HG02938 (cell line): ENCODE data around the gene CEACAM18.
"Not testable (repeated sequence)": the region's sequence is repeated elsewhere in the genome, so short reads cannot be mapped to it uniquely, and the experiment has no call there.

Experiments used
- ATAC-seq: cut with Tn5 transposase; IDR thresholded peaks from one replicate; pipeline ENCODE4 v1.9.1; 2021; ENCODE audit warnings: mild to moderate bottlenecking, moderate library complexity; ENCODE audit not compliant: unreplicated experiment

The CEACAM18 gene

GRCh38 chr19:51489113-51489512, 10.8 kb downstream of the CEACAM18 start:
- ATAC-seq, result no peak

DNA sequence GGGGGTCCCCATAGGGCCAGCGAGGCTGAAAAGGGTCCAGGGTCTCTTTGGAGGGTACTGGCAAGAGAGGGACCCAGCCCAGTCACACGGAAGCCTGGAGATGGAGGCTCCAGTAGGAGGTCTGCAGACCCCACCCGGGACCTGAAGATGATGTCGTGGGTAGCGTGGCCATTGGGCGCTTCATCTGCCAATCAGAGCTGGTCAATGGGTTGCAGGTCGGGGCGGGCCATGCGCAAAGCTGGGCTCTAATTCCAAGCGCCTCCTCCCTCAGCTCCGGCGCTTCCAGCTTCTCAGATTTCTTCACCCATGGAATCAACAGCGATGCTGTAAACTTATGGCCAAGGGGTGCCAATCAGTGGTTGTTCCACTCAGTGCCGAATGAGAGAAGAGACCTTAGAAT, 12.3 kb downstream of the CEACAM18 start:
- no peak for ATAC-seq

DNA sequence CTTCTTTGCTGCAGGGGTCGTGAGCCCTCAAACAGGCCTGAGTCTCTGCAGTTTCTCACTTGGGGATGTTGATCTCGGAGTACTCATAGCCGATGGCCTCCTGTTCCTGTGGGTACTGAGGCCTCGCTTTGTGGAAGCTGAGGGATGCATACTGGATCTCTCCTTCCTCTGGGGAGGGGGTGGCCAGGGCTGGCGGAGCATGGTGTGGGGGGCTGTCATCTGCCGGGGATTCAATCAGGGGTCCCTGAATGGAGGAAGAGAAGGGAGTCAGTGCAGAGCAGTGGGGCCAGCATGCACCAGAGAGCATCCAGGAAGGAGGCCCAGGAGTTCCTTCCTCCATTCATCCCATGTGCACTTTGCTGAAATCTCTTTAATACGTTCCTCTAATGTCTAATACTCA, 13.2 kb downstream of the CEACAM18 start:
- no peak for ATAC-seq

DNA sequence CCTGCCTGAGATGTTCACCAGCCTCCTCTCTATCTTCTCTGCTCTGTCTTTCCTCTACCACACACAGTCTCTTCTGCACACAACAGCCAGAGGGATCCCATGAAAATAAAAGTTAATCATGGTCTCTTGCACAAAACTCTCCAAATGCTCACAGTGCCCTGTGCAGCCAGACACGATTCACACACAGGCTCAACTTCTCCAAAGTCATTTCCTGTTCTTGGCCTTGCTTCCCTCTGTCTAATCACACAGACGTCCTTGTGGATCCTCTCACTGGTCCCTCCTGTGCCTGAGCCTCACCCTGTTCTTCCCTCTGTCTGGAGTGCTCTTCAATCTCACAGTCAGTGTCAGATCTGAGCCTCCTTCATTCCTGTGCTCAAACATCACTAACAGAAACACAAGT, 15.4 kb downstream of the CEACAM18 start:
- ATAC-seq, result no peak

DNA sequence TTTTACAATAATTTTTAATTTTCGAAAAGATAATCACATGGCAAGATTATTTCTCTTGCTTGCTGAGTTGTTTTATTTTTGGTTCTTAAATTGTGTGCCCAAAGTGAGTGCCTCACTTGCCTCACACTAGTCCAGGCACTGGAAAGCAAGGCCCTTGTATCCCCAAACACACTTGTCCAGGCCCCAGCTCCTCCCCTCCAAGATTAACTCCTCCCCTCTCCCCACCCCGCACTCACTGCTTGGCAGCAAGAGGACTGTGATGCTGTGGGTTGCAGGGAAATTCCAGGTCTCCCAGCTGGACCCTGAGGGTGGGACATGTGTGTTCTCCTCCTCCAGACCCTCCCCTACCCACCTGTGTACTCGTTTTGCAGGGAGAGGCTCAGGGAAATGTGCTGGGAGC, 19.3 kb downstream of the CEACAM18 start:
- no peak for ATAC-seq

GRCh38 chr19:51500931-51501330, 22.6 kb downstream of the CEACAM18 start:
- ATAC-seq, result not testable (repeated sequence)

GRCh38 chr19:51501594-51502263, 23.4 kb downstream of the CEACAM18 start, which contains the start of gene SIGLEC12:
Gene SIGLEC12 (minus strand): TSS chr19:51501800. CDS start chr19:51501733, 67 bp downstream.
- no peak for ATAC-seq

DNA sequence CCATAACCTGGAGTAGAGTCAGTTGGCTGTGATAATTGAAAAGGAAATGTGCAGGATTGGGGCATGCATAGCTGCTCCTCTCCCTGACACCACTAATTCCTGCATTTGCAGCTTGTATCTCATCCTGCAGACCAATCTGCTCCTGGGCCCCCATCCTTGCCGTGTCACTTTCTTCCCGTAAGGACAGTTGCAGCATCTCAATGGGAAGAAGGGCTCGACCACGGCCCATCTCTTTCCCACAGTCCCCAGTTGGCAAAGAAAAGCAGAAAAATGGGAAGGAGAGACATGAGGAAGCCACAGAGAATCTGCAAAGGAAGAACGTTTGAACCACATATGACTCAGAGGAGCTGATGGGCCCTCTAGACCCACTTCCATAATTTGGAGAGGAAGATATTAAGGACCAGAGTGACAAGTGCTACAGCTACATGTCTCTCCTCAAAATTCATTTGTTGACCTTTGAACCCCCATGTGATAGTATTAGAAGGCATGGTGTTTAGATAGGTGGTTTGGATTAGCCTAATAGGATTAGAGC, 25.0 kb downstream of the CEACAM18 start:
- ATAC-seq, result no peak

- no peak for ATAC-seq
Measured at GRCh38 chr19:51503896-51504295, 25.6 kb downstream of the CEACAM18 start.

GRCh38 chr19:51505904-51506303, 27.6 kb downstream of the CEACAM18 start:
- ATAC-seq, result no peak

DNA sequence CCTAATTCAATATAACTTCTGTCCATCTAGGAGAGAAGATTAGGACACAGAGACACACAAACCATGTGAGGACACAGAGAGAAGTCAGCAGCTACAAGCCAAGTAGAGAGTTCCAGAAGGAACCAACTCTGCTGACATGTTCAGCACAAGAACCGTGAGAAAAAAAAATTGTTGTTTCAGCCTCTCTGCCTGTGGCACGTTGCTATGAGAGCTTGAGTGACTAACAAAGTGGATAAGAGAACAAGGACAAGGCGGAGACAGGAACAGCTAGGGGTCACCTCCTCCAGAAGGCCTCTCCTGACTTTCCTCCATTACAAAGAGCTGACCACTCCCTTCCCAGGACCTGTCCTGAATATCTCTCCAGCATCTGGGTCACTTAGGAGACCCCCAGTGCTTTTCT, 28.9 kb downstream of the CEACAM18 start:
- ATAC-seq, result no peak

DNA sequence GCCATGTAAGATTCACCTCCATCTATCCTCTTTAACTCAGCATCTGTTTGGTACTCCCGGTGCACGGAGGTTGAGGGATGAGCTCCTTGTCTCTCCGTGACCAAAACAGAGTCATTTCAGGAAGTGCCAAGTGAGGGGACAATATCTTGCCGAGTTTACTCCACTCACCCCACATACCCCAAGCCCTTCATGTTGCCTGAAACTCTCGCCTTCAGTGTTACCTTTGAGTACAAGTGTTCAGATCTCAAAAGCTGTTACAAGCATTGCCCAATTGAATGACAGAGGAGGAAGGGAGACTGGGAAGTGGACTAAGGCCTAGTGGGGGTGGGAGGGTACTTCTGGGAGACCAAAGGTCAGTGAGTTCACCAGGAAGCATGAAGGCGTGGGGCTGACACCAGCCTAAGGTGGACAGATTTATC, 29.3 kb downstream of the CEACAM18 start:
- ATAC-seq, result no peak

GRCh38 chr19:51508059-51508733, 29.9 kb downstream of the CEACAM18 start:
- ATAC-seq, result no peak

DNA sequence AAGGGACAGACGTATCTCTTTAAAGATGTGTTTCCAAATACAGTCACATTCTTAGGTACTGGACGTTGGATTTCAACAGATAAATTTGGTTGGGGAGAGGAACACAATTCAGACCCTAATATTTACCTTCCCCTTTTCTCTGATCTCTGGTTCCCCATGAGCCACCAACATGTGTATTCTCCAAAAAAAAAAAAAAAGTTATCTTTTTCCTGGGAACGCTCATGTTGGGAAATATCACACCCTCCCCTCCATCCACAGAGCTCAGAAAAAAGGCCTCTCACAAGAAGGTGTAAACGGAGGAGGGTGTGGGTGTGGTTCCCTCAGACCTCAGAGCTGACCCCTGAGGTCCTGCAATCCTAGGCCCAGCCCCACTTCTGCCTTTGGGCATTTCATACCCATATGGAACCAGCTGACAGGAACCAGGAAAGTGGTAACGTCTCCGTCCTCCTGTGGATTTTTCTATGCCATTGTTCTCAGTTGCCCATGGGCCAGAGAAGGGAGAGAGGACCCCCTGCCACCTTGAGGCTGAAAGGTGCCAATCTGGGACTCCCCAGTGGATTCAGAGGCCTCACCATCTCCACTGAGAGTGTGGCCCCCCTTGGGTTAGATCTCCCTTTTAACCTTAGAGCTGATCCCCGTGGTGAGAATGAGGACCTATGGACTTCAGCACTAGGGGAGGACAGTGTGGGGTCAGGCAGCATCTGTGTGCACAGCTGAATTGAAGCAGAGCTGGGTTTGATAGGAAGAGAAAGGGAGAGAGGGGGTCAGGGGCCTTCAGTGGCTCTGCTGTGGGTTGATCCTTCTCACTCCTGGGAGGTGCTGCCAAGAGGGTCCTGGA, 31.7 kb downstream of the CEACAM18 start:
- no peak for ATAC-seq

GRCh38 chr19:51511353-51511752, 33.0 kb downstream of the CEACAM18 start:
- ATAC-seq, result no peak

DNA sequence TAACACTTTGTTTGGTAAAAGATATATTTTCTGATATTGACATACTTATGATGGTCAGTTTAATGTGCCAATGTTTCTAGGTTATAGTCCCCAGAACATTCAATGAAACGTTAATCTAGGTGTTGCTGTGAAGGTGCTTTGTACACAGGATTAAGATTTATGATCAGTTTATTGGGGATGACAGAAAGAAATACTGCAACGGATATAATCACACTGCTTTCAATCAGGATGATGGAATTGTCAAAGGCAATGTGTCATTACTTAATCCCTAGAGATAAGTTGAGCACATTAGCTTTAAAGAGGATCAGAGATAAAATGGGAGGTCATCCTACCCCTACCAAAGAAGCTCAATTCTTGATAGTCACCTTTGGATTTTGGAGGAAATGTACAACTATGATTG, 35.6 kb downstream of the CEACAM18 start:
- ATAC-seq, result no peak

DNA sequence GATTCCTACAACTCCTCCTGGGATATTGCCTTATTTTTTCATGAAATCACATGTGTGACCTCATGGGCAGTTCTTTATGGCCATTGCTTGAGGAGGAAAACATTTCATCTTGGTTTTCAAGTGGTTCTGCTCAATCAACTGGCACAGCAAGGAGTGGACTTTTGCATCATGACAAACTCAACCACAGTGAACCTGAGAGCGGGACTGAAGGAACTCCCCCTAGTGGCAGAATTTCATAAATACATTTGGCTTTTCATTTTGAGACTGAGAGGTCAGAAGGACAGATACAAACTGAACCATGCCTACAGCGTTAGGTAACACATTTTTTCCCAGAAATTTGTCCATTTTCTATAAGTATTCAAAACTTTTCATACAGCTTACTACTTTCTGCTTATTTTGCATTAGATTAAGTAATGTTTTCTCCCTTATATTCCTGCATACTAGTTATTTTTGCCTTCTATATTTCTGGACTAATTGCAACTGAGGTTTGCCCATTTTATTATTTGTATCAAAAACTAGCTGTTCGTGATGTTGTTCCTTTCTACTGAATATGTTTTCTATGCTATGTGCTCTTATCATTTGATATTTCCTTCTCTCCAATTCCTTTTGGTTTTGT, 36.6 kb downstream of the CEACAM18 start:
- no peak for ATAC-seq

DNA sequence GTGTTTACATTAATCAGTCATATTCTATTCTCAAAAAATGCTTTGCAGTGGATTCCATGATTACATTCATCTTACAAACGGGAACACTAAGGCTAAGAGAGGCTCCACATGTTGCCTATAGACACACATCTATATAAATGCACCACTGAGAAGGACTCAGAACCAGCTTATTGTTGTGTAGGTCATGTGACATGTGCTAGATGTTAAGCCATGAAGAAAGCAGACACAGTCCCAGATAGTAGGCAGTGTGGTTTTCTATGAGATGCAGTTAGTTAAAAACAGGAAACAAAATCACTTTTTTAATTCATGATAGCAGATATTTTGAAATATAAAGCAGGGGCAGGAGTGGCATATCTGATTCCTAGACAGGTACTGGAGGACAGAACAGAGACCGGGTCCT, 42.4 kb downstream of the CEACAM18 start:
- no peak for ATAC-seq

- no peak for ATAC-seq
Measured at GRCh38 chr19:51521357-51521756, 43.0 kb downstream of the CEACAM18 start.

GRCh38 chr19:51521781-51522180, 43.4 kb downstream of the CEACAM18 start:
- no peak for ATAC-seq

- ATAC-seq, result no peak
Measured at GRCh38 chr19:51524666-51525264, 46.4 kb downstream of the CEACAM18 start.
